Endodermal cell (in vitro differentiated cells): Measurements from ENCODE around the gene STX18. TPM values are rescaled to one million over a fixed set of nuclear protein-coding genes. Genes with fewer than 3 reads are reported as not detected.

ENCODE experiments used
- DNase-seq: peaks from one replicate; pipeline ENCODE4 v3.0.0-alpha.2; 2017
- H3K27ac ChIP-seq: 2 replicates; pipeline ENCODE4 v1.5.1; 2013; ENCODE audit warnings: mild to moderate bottlenecking, low read depth, low read length, moderate library complexity
- H3K27me3 ChIP-seq: 2 replicates; pipeline ENCODE4 v1.6.1; 2013; ENCODE audit warnings: mild to moderate bottlenecking, low read length, moderate library complexity; ENCODE audit not compliant: insufficient read depth, control insufficient read depth, poor library complexity, severe bottlenecking
- H3K36me3 ChIP-seq: 2 replicates; pipeline ENCODE4 v1.7.0; 2013; ENCODE audit warnings: mild to moderate bottlenecking, low read length, moderate library complexity; ENCODE audit not compliant: control insufficient read depth, insufficient read depth
- H3K4me1 ChIP-seq: one replicate; pipeline ENCODE4 v1.7.0; 2013; ENCODE audit warnings: low read length; ENCODE audit not compliant: control insufficient read depth, insufficient read depth
- H3K4me3 ChIP-seq: 2 replicates; pipeline ENCODE4 v1.5.1; 2013; ENCODE audit warnings: mild to moderate bottlenecking, low read length, moderate library complexity
- H3K9ac ChIP-seq: 2 replicates; pipeline ENCODE4 v1.6.1; 2013; ENCODE audit warnings: mild to moderate bottlenecking, low read length, moderate library complexity; ENCODE audit not compliant: poor library complexity, severe bottlenecking; ENCODE audit errors: extremely low read depth
- H3K9me3 ChIP-seq: 2 replicates; pipeline ENCODE4 v1.6.1; 2013; ENCODE audit warnings: mild to moderate bottlenecking, low read length, moderate library complexity; ENCODE audit not compliant: control insufficient read depth
- H3K27ac Mint-ChIP-seq: 2 replicates; pipeline ENCODE4 v1.8.0; 2020; ENCODE audit warnings: mixed read lengths
- H3K27me3 Mint-ChIP-seq: 2 replicates; pipeline ENCODE4 v1.8.0; 2021; ENCODE audit warnings: mild to moderate bottlenecking, mixed read lengths; ENCODE audit not compliant: insufficient read depth
- H3K36me3 Mint-ChIP-seq: 2 replicates; pipeline ENCODE4 v1.8.0; 2020; ENCODE audit warnings: low read depth, mixed read lengths
- H3K4me1 Mint-ChIP-seq: 2 replicates; pipeline ENCODE4 v1.8.0; 2020; ENCODE audit warnings: mixed read lengths
- H3K4me3 Mint-ChIP-seq: 2 replicates; pipeline ENCODE4 v1.8.0; 2020; ENCODE audit warnings: mild to moderate bottlenecking, moderate library complexity, mixed read lengths
- H3K9me3 Mint-ChIP-seq: 2 replicates; pipeline ENCODE4 v1.8.0; 2020; ENCODE audit warnings: mild to moderate bottlenecking, mixed read lengths
- WGBS, 2 experiments: methylation state at CpG; one replicate each; pipeline versions ENCODE4 v1.1.5 to v1.1.7; 2013; ENCODE audit warnings: missing lambda C conversion rate in 2 of 2, mixed read lengths in 1 of 2; ENCODE audit not compliant: insufficient coverage in 1 of 2, insufficient read length in 1 of 2; 5-methylcytosine and 5-hydroxymethylcytosine counted together
- total RNA-seq, 2 donors: library from RNA; stranded (reverse); fragmentation: NEBNext Ultra II Directional in 1 of 2; extraction: Animal tissue kit (Norgen Biotek cat#: 25700) in 1 of 2; gene quantifications; 2 replicates in 1 of 2; 3 replicates in 1 of 2; pipeline ENCODE4 v1.2.1, GENCODE V29; 2021
- TF ChIP-seq, protein P1 (sequence below): fragments of 200-600 bp; sonication (generic); conservative IDR thresholded peaks from 2 replicates; pipeline ENCODE4 v1.5.0; 2021; ENCODE audit warnings: antibody characterized with exemption, mild to moderate bottlenecking

Gene STX18
- total RNA-seq, 2 donors from 2014 or later = 26.9 to 33.3 TPM

DNA sequence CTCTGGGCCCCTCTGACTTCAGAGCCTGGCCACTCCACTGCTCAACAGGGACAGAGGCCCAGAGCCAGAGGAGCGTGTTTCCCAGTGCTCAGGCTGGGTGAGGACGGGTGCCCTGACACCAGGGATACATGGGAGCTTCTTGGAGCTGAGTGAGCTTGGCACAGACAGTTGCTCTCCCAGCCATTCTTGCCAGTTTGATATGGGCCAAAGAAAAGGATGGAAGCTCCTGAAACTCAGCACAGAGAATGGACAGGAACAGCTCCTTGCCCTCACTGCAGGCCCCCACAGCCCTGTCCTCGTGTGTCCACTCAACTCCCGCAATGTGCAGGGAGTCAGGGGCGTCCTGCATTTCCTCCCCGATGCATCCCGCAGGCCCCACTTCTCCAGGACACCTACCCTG is 116.2 kb downstream of the STX18 start:
- no peaks in the 10 kb centered on the region for H3K9me3 Mint-ChIP-seq
- H3K27me3 ChIP-seq = no peaks in the 10 kb centered on the region
- H3K27ac ChIP-seq = no peak overlapping the region
- H3K4me1 Mint-ChIP-seq = peaks cover 38% of the 10 kb centered on the region
- H3K4me1 ChIP-seq = peaks cover 5% of the 10 kb centered on the region
- peak; percentile 38 for DNase-seq
- no peak overlapping the region for H3K4me3 ChIP-seq
- no peak overlapping the region for H3K9ac ChIP-seq
- no peak overlapping the region for H3K4me3 Mint-ChIP-seq
- TF ChIP-seq, protein P1, sequence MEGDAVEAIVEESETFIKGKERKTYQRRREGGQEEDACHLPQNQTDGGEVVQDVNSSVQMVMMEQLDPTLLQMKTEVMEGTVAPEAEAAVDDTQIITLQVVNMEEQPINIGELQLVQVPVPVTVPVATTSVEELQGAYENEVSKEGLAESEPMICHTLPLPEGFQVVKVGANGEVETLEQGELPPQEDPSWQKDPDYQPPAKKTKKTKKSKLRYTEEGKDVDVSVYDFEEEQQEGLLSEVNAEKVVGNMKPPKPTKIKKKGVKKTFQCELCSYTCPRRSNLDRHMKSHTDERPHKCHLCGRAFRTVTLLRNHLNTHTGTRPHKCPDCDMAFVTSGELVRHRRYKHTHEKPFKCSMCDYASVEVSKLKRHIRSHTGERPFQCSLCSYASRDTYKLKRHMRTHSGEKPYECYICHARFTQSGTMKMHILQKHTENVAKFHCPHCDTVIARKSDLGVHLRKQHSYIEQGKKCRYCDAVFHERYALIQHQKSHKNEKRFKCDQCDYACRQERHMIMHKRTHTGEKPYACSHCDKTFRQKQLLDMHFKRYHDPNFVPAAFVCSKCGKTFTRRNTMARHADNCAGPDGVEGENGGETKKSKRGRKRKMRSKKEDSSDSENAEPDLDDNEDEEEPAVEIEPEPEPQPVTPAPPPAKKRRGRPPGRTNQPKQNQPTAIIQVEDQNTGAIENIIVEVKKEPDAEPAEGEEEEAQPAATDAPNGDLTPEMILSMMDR = no peak
- peaks cover 14% of the 10 kb centered on the region for H3K36me3 ChIP-seq
- 91 to 100% methylated on average over 4 to 7 of the region's 7 CpGs for WGBS, 2 experiments
- H3K36me3 Mint-ChIP-seq = peaks cover 28% of the 10 kb centered on the region
- H3K27me3 Mint-ChIP-seq = peaks cover 6% of the 10 kb centered on the region
- no peaks in the 10 kb centered on the region for H3K9me3 ChIP-seq
- no peak overlapping the region for H3K27ac Mint-ChIP-seq

- Mint-ChIP-seq H3K9me3 (no peaks in the 10 kb centered on the region), H3K27ac (no peak overlapping the region), H3K36me3 (peaks cover 30% of the 10 kb centered on the region), H3K4me3 (no peak overlapping the region), H3K4me1 (peaks cover 36% of the 10 kb centered on the region), H3K27me3 (peaks cover 3% of the 10 kb centered on the region)
- H3K9me3 ChIP-seq = no peaks in the 10 kb centered on the region
- H3K27ac ChIP-seq = no peak overlapping the region
- no peaks in the 10 kb centered on the region for H3K27me3 ChIP-seq
- TF ChIP-seq, protein P1 = no peak
- H3K4me3 ChIP-seq = no peak overlapping the region
- H3K36me3 ChIP-seq = peaks cover 18% of the 10 kb centered on the region
- peaks cover 5% of the 10 kb centered on the region for H3K4me1 ChIP-seq
- DNase-seq = peak; percentile 41
- H3K9ac ChIP-seq = no peak overlapping the region
- 91% methylated on average over 9 to 12 of the region's 13 CpGs for WGBS, 2 experiments
Observed at GRCh38 chr4:4425119-4425690, 116.6 kb downstream of the STX18 start.

DNA sequence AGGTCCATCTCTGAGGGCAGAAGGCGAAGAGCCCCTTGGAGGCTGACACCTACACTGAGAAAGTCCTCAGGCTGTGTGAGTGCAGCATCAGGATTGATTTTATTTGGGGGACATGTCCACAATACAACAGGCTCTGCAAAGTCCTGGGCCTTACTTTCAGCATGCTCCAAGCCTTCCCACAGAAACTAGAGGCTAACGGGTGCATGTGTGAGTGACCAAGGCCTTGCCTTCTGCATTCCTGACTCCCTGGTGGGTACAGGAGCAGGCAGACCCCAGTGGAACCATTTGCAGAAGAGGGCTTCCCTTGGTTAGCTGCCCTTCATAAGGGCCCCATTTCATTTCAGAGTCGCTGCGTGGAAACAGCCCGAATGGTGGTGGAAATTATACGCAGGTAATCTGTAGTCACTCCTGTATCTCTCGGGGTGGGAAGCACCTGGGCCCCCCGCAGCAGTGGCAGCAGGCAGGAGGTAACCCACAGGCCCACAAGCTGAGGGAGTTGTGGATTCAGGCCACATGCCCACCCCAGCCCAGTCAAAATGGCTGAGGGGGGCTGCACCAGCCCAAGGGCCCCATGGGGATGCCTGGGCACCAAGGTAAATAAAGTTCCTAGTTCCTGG is 117.2 kb downstream of the STX18 start:
- H3K9me3 ChIP-seq = no peaks in the 10 kb centered on the region
- Mint-ChIP-seq H3K27me3 (peaks cover 3% of the 10 kb centered on the region), H3K36me3 (peaks cover 35% of the 10 kb centered on the region), H3K9me3 (no peaks in the 10 kb centered on the region), H3K27ac (no peak overlapping the region), H3K4me1 (peaks cover 36% of the 10 kb centered on the region), H3K4me3 (no peak overlapping the region)
- H3K27me3 ChIP-seq = no peaks in the 10 kb centered on the region
- no peak overlapping the region for H3K9ac ChIP-seq
- TF ChIP-seq, protein P1 = no peak
- H3K4me3 ChIP-seq = no peak overlapping the region
- no peak overlapping the region for H3K27ac ChIP-seq
- H3K36me3 ChIP-seq = peaks cover 24% of the 10 kb centered on the region
- peak; percentile 39 for DNase-seq
- peaks cover 5% of the 10 kb centered on the region for H3K4me1 ChIP-seq
- WGBS, 2 experiments = 87 to 90% methylated on average over 8 of the region's 8 CpGs
